IMR-90 (cell line): ENCODE results near the gene PCYOX1L. TPM values are rescaled to one million over a fixed set of nuclear protein-coding genes. Genes with fewer than 3 reads are reported as not detected.

Source experiments
- ATAC-seq: fragments of 200-7000 bp; cut with Tn5 transposase; 2 replicates; pipeline ENCODE4 v1.9.1; 2020; ENCODE audit warnings: low read depth, mild to moderate bottlenecking, moderate library complexity
- BruUV-seq: library from RNA; stranded (reverse); fragments of 400-500 nt; replicated peaks from 2 replicates; lab custom pipeline; 2021; lab: Mats Ljungman, UMichigan
- CTCF ChIA-PET: fragments of 300-600 bp; formaldehyde crosslinking; extraction: SDS; loops from one replicate; lab custom pipeline; 2021; ENCODE audit warnings: antibody characterized with exemption; lab: Yijun Ruan, JAX
- POLR2A ChIA-PET: fragments of 300-600 bp; sonication (Branson Sonifier 250); formaldehyde crosslinking; loops from one replicate; lab custom pipeline; 2022; ENCODE audit warnings: antibody characterized with exemption; ENCODE audit not compliant: unreplicated experiment; lab: Charles Lee
- DNase-seq: peaks from one replicate; pipeline ENCODE4 v3.0.0; 2013
- H2AFZ ChIP-seq: replicated peaks from 2 replicates; pipeline ENCODE3; 2013; ENCODE audit warnings: low read length, mild to moderate bottlenecking; ENCODE audit not compliant: poor library complexity
- H2AK5ac ChIP-seq: 2 replicates; pipeline ENCODE4 v1.6.1; 2013; ENCODE audit warnings: low read depth, low read length, inconsistent platforms
- H2AK9ac ChIP-seq: replicated peaks from 2 replicates; pipeline ENCODE3; 2013; ENCODE audit warnings: mild to moderate bottlenecking, low read depth, low read length, moderate library complexity; ENCODE audit not compliant: poor library complexity
- H2BK120ac ChIP-seq: 2 replicates; pipeline ENCODE4 v1.6.1; 2013; ENCODE audit warnings: low read depth, low read length, inconsistent platforms
- H2BK15ac ChIP-seq: 3 replicates; pipeline ENCODE4 v1.6.1; 2013; ENCODE audit warnings: low read depth, low read length, inconsistent platforms
- H2BK20ac ChIP-seq: 2 replicates; pipeline ENCODE4 v1.6.1; 2013; ENCODE audit warnings: low read depth, mild to moderate bottlenecking, inconsistent platforms, low read length, moderate library complexity
- H2BK5ac ChIP-seq: 2 replicates; pipeline ENCODE4 v1.6.1; 2013; ENCODE audit warnings: mild to moderate bottlenecking, low read depth, low read length, inconsistent platforms; ENCODE audit not compliant: poor library complexity, severe bottlenecking
- H3K14ac ChIP-seq: replicated peaks from 2 replicates; pipeline ENCODE4 v1.6.1; 2013; ENCODE audit warnings: low read depth, low read length, inconsistent platforms
- H3K18ac ChIP-seq: 2 replicates; pipeline ENCODE4 v1.6.1; 2013; ENCODE audit warnings: low read depth, low read length, control low read depth
- H3K23ac ChIP-seq: 2 replicates; pipeline ENCODE4 v1.6.1; 2013; ENCODE audit warnings: low read depth, low read length, inconsistent platforms
- H3K27ac ChIP-seq: 2 replicates; pipeline ENCODE4 v1.5.1; 2013; ENCODE audit warnings: mild to moderate bottlenecking, control low read depth, low read length; ENCODE audit not compliant: insufficient read depth
- H3K27me3 ChIP-seq: 2 replicates; pipeline ENCODE4 v1.6.1; 2013; ENCODE audit warnings: low read length; ENCODE audit not compliant: control insufficient read depth, insufficient read depth
- H3K36me3 ChIP-seq: 2 replicates; pipeline ENCODE4 v1.6.1; 2013; ENCODE audit warnings: low read length, mixed read lengths; ENCODE audit not compliant: control insufficient read depth, insufficient read depth
- H3K4ac ChIP-seq: 2 replicates; pipeline ENCODE4 v1.6.1; 2013; ENCODE audit warnings: low read depth, low read length, inconsistent platforms
- H3K4me1 ChIP-seq: 2 replicates; pipeline ENCODE4 v1.6.1; 2013; ENCODE audit warnings: low read length, mixed read lengths; ENCODE audit not compliant: control insufficient read depth, insufficient read depth
- H3K4me2 ChIP-seq: 2 replicates; pipeline ENCODE4 v1.6.1; 2013; ENCODE audit warnings: low read depth, mild to moderate bottlenecking, control low read depth, low read length, moderate library complexity
- H3K4me3 ChIP-seq: 2 replicates; pipeline ENCODE4 v1.5.1; 2013; ENCODE audit warnings: low read depth, mild to moderate bottlenecking, control low read depth, low read length, moderate library complexity; ENCODE audit not compliant: insufficient read depth
- H3K56ac ChIP-seq: 2 replicates; pipeline ENCODE4 v1.6.1; 2013; ENCODE audit warnings: low read length, inconsistent platforms; ENCODE audit not compliant: insufficient read depth; ENCODE audit errors: extremely low read depth
- H3K79me1 ChIP-seq, 2 experiments: 2 replicates each; pipeline ENCODE4 v1.6.1; 2013; ENCODE audit warnings: low read length in 2 of 2, inconsistent platforms in 1 of 2, low read depth in 1 of 2
- H3K9ac ChIP-seq: 2 replicates; pipeline ENCODE4 v1.6.1; 2013; ENCODE audit warnings: low read depth, low read length, control low read depth
- H3K9me1 ChIP-seq: 2 replicates; pipeline ENCODE4 v1.6.1; 2013; ENCODE audit warnings: low read length, inconsistent platforms; ENCODE audit not compliant: insufficient read depth
- H3K9me3 ChIP-seq: 2 replicates; pipeline ENCODE4 v1.6.1; 2013; ENCODE audit warnings: low read length; ENCODE audit not compliant: control insufficient read depth, insufficient read depth
- H4K20me1 ChIP-seq: 2 replicates; pipeline ENCODE4 v1.6.1; 2013; ENCODE audit warnings: low read length, inconsistent platforms; ENCODE audit not compliant: insufficient read depth
- H4K5ac ChIP-seq: 2 replicates; pipeline ENCODE4 v1.6.1; 2013; ENCODE audit warnings: mild to moderate bottlenecking, low read depth, low read length, control low read depth
- H4K8ac ChIP-seq, 2 experiments: 2 replicates each; pipeline ENCODE4 v1.6.1; 2013; ENCODE audit warnings: low read depth in 2 of 2, low read length in 2 of 2, control low read depth in 1 of 2, inconsistent platforms in 1 of 2
- H4K91ac ChIP-seq: 2 replicates; pipeline ENCODE4 v1.6.1; 2013; ENCODE audit warnings: low read depth, low read length, inconsistent platforms; ENCODE audit not compliant: insufficient read depth
- BHLHE40 ChIP-seq: fragments of 150-350 bp; IDR thresholded peaks from 2 replicates; pipeline ENCODE4 v1.6.1; 2016; ENCODE audit warnings: mild to moderate bottlenecking, low read depth, low read length
- CEBPB ChIP-seq: IDR thresholded peaks from 2 replicates; pipeline ENCODE4 v1.6.1; 2012; ENCODE audit warnings: low read depth, low read length, improper control_type of control experiment
- CHD1 ChIP-seq: IDR thresholded peaks from 2 replicates; pipeline ENCODE4 v1.6.1; 2012; ENCODE audit warnings: low read depth, low read length, improper control_type of control experiment
- CTCF ChIP-seq: conservative IDR thresholded peaks from 2 replicates; pipeline ENCODE4 v1.5.1; 2012; ENCODE audit warnings: mild to moderate bottlenecking, low read depth, low read length, improper control_type of control experiment
- ELK1 ChIP-seq: fragments of 150-350 bp; IDR thresholded peaks from 2 replicates; pipeline ENCODE4 v1.6.1; 2016; ENCODE audit warnings: low read depth, mild to moderate bottlenecking, low read length, moderate library complexity, borderline replicate concordance
- MAFK ChIP-seq: IDR thresholded peaks from 2 replicates; pipeline ENCODE4 v1.6.1; 2012; ENCODE audit warnings: low read depth, low read length, improper control_type of control experiment
- MAZ ChIP-seq: IDR thresholded peaks from 2 replicates; pipeline ENCODE4 v1.6.1; 2012; ENCODE audit warnings: low read depth, mild to moderate bottlenecking, low read length, improper control_type of control experiment, moderate library complexity, borderline replicate concordance
- MXI1 ChIP-seq: IDR thresholded peaks from 2 replicates; pipeline ENCODE4 v1.6.1; 2012; ENCODE audit warnings: low read depth, mild to moderate bottlenecking, low read length, moderate library complexity, borderline replicate concordance
- NFE2L2 ChIP-seq: fragments of 150-350 bp; IDR thresholded peaks from 2 replicates; pipeline ENCODE4 v1.6.1; 2016; ENCODE audit warnings: low read depth, mild to moderate bottlenecking, low read length
- POLR2A ChIP-seq: IDR thresholded peaks from 2 replicates; pipeline ENCODE4 v1.6.1; 2012; ENCODE audit warnings: mild to moderate bottlenecking, low read depth, low read length
- RAD21 ChIP-seq: IDR thresholded peaks from 2 replicates; pipeline ENCODE4 v1.6.1; 2012; ENCODE audit warnings: low read length, improper control_type of control experiment
- RCOR1 ChIP-seq: IDR thresholded peaks from 2 replicates; pipeline ENCODE4 v1.6.1; 2012; ENCODE audit warnings: mild to moderate bottlenecking, low read length, improper control_type of control experiment; ENCODE audit not compliant: insufficient replicate concordance
- RFX5 ChIP-seq: IDR thresholded peaks from 2 replicates; pipeline ENCODE4 v1.8.0; 2012; ENCODE audit warnings: low read depth, mild to moderate bottlenecking, low read length, moderate library complexity
- SMC3 ChIP-seq: fragments of 150-350 bp; IDR thresholded peaks from 2 replicates; pipeline ENCODE4 v1.6.1; 2016; ENCODE audit warnings: low read depth, mild to moderate bottlenecking, antibody characterized with exemption, low read length, moderate library complexity
- USF2 ChIP-seq: fragments of 150-350 bp; IDR thresholded peaks from 2 replicates; pipeline ENCODE4 v1.6.1; 2017; ENCODE audit warnings: mild to moderate bottlenecking, antibody characterized with exemption, low read length, low read depth
- WGBS, 2 experiments: methylation state at CpG; one replicate each; pipeline versions ENCODE4 v1.1.5 to v1.1.7; 2013; ENCODE audit warnings: missing lambda C conversion rate in 2 of 2; ENCODE audit not compliant: insufficient read length in 1 of 2; ENCODE audit errors: extremely low coverage in 2 of 2; 5-methylcytosine and 5-hydroxymethylcytosine counted together
- dilution Hi-C: fragments of 300-500 bp; cut with HindIII; formaldehyde crosslinking; loops from one replicate; pipeline ENCODE4 v1.14.3; 2018; ENCODE audit warnings: low sequenced_read_pairs; ENCODE audit not compliant: unreplicated experiment
- in situ Hi-C: fragments of 300-500 bp; cut with MboI; formaldehyde crosslinking; loops from 3 replicates; pipeline ENCODE4 v1.14.3; 2019; ENCODE audit warnings: low sequenced_read_pairs, inconsistent platforms, mixed read lengths
- intact Hi-C: fragments of 100-400 bp; cut with micrococcal nuclease; formaldehyde crosslinking; loops from 2 replicates; pipeline ENCODE4 v1.10.0; 2022
- polyA plus RNA-seq, 3 experiments: library from polyadenylated mRNA; depleted of rRNA; stranded (reverse); fragments of >200 nt; gene quantifications; 2 replicates each; pipeline ENCODE4 v1.2.3, GENCODE V29; 2012; ENCODE audit warnings: low replicate concordance in 1 of 3
- total RNA-seq: library from RNA; depleted of rRNA; stranded (reverse); fragments of >200 nt; gene quantifications from 2 replicates; pipeline ENCODE4 v1.2.3, GENCODE V29; 2012

The PCYOX1L gene
- total and polyA plus RNA-seq, 2 of the 4 experiments (the other 2 are of a cell fraction) = 7.0 to 14.3 TPM

- Histone ChIP-seq H4K5ac (no peak overlapping the region), H3K18ac (no peak overlapping the region), H3K79me1 (no peaks in the 10 kb centered on the region), H3K36me3 (no peaks in the 10 kb centered on the region), H3K9me3 (no peaks in the 10 kb centered on the region), H3K14ac (no peak overlapping the region), H3K4me2 (no peak overlapping the region), H2BK15ac (no peak overlapping the region), H4K91ac (no peak overlapping the region), H2AK9ac (no peak overlapping the region), H3K4ac (no peak overlapping the region), H3K56ac (no peak overlapping the region), H3K23ac (no peak overlapping the region), H2BK5ac (no peak overlapping the region), H3K27ac (no peak overlapping the region), H4K8ac (no peak overlapping the region), H2BK120ac (no peak overlapping the region), H3K9me1 (peaks cover 5% of the 10 kb centered on the region; the same call in 1 of the 2 replicates), H3K4me3 (no peak overlapping the region), H3K4me1 (0 out of 2 replicates have a peak, but pooled peaks cover 2% of the 10 kb centered on the region), H2BK20ac (no peak overlapping the region), H3K9ac (no peak overlapping the region), H2AFZ (no peak overlapping the region), H4K20me1 (no peaks in the 10 kb centered on the region), H3K27me3 (no peaks in the 10 kb centered on the region), H2AK5ac (no peak overlapping the region)
- in situ Hi-C loops = loop anchor here (5.0 kb wide), 1 partner anchor 190 kb away; no protein-coding TSS in a partner anchor
- intact Hi-C loops = no loop called here
- dilution Hi-C loops = no loop called here
- no TSS peak for BruUV-seq
- ATAC-seq = no peak
- ChIA-PET POLR2A (no interaction called here), CTCF (interaction anchor here (0.7 to 1.0 kb wide), 6 partner anchors 15 to 191 kb away, joined by 3 to 5 read pairs (median 4); partner anchors contain the start of gene PCYOX1L)
- no peak for DNase-seq
- no CpG with 5 or more reads among the region's 4 CpGs for WGBS, 2 experiments
- TF ChIP-seq RAD21 (no peak), RFX5 (no peak), USF2 (no peak), CHD1 (no peak), MAZ (no peak), CTCF (no peak), MAFK (no peak), ELK1 (no peak), MXI1 (no peak), SMC3 (no peak), POLR2A (no peak), RCOR1 (no peak), NFE2L2 (no peak), BHLHE40 (no peak), CEBPB (no peak)
These were observed 14.4 kb downstream of the PCYOX1L start for GRCh38 chr5:149372076-149372795.
